PC-3 (cell line): ENCODE data around the gene MMP7. TPM values are rescaled to one million over a fixed set of nuclear protein-coding genes. Genes with fewer than 3 reads are reported as not detected.
A peak's percentile ranks its signal among the peaks of the same experiment; 100 is the strongest.

Source experiments
- ATAC-seq: fragments of 200-7000 bp; cut with Tn5 transposase; 2 replicates; pipeline ENCODE4 v1.9.1; 2020; ENCODE audit warnings: mild to moderate bottlenecking, moderate library complexity
- BruUV-seq: library from RNA; stranded (reverse); fragments of 400-500 nt; replicated peaks from 2 replicates; lab custom pipeline; 2021; lab: Mats Ljungman, UMichigan
- CTCF ChIA-PET: fragments of 300-600 bp; sonication (Branson Sonifier 250); formaldehyde crosslinking; loops from one replicate; lab custom pipeline; 2022; ENCODE audit warnings: antibody characterized with exemption; lab: Charles Lee
- POLR2A ChIA-PET: fragments of 300-600 bp; sonication (Branson Sonifier 250); formaldehyde crosslinking; loops from one replicate; lab custom pipeline; 2022; ENCODE audit warnings: antibody characterized with exemption; ENCODE audit not compliant: unreplicated experiment; lab: Charles Lee
- DNase-seq: peaks from one replicate; pipeline ENCODE4 v3.0.0-alpha.2; 2015
- H2AFZ ChIP-seq: fragments of 300-600 bp; sonication (generic); 2 replicates; pipeline ENCODE4 v1.6.0; 2016; ENCODE audit warnings: antibody characterized with exemption, low read length
- H3F3A ChIP-seq: fragments of 300-600 bp; sonication (generic); one replicate; pipeline ENCODE4 v1.6.0; 2017; ENCODE audit warnings: antibody characterized with exemption, low read length, control low read depth, mild to moderate bottlenecking; ENCODE audit not compliant: unreplicated experiment
- H3K27ac ChIP-seq: fragments of 300-600 bp; sonication (generic); 2 replicates; pipeline ENCODE4 v1.5.1; 2016; ENCODE audit warnings: mild to moderate bottlenecking, low read length
- H3K27me3 ChIP-seq: fragments of 300-600 bp; sonication (generic); 2 replicates; pipeline ENCODE4 v1.6.1; 2016; ENCODE audit warnings: low read length, mixed read lengths
- H3K36me3 ChIP-seq: fragments of 300-600 bp; sonication (generic); 2 replicates; pipeline ENCODE4 v1.6.1; 2016; ENCODE audit warnings: low read depth, mixed run types, low read length, mixed read lengths
- H3K4me1 ChIP-seq: fragments of 300-600 bp; sonication (generic); 2 replicates; pipeline ENCODE4 v1.5.1; 2016; ENCODE audit warnings: low read length; ENCODE audit not compliant: insufficient read depth
- H3K4me2 ChIP-seq: fragments of 300-600 bp; sonication (generic); 2 replicates; pipeline ENCODE4 v1.6.0; 2016; ENCODE audit warnings: low read length
- H3K4me3 ChIP-seq: fragments of 300-600 bp; sonication (generic); 2 replicates; pipeline ENCODE4 v1.5.1; 2016; ENCODE audit warnings: mild to moderate bottlenecking, low read length, mixed read lengths
- H3K79me2 ChIP-seq: fragments of 300-600 bp; sonication (generic); 2 replicates; pipeline ENCODE4 v1.6.1; 2017; ENCODE audit warnings: low read length, mixed read lengths
- H3K9ac ChIP-seq: fragments of 300-600 bp; sonication (generic); 2 replicates; pipeline ENCODE4 v1.6.0; 2016; ENCODE audit warnings: mild to moderate bottlenecking, low read length
- H3K9me2 ChIP-seq: fragments of 300-600 bp; sonication (generic); replicated peaks from 2 replicates; pipeline ENCODE4 v1.6.1; 2016; ENCODE audit warnings: mixed run types, low read length, mixed read lengths
- H3K9me3 ChIP-seq: fragments of 300-600 bp; sonication (generic); 2 replicates; pipeline ENCODE4 v1.6.1; 2016; ENCODE audit warnings: low read length, mixed read lengths
- H4K20me1 ChIP-seq: fragments of 300-600 bp; sonication (generic); 2 replicates; pipeline ENCODE4 v1.6.1; 2016; ENCODE audit warnings: low read length, mixed read lengths
- CTCF ChIP-seq: fragments of 300-600 bp; sonication (generic); conservative IDR thresholded peaks from 2 replicates; pipeline ENCODE4 v1.5.1; 2017; ENCODE audit warnings: antibody characterized with exemption, low read depth, mild to moderate bottlenecking, low read length
- EZH2 ChIP-seq: fragments of 300-600 bp; sonication (generic); IDR thresholded peaks from one replicate; pipeline ENCODE4 v1.6.1; 2017; ENCODE audit warnings: antibody characterized with exemption, mild to moderate bottlenecking, low read length; ENCODE audit not compliant: unreplicated experiment
- EZH2phosphoT487 ChIP-seq: fragments of 300-600 bp; sonication (generic); IDR thresholded peaks from 2 replicates; pipeline ENCODE4 v1.6.1; 2018; ENCODE audit warnings: mild to moderate bottlenecking, antibody characterized with exemption, low read length, borderline replicate concordance
- intact Hi-C: fragments of 100-400 bp; cut with micrococcal nuclease; formaldehyde crosslinking; loops from 2 replicates; pipeline ENCODE4 v1.9.0; 2023
- total RNA-seq: library from RNA; depleted of rRNA; stranded (reverse); fragments of >200 nt; gene quantifications from 2 replicates; pipeline ENCODE4 v1.2.3, GENCODE V29; 2014

Gene MMP7
- total RNA-seq, 1 experiment from 2014 or later: 0.18 TPM

GRCh38 chr11:102499931-102500330, 30.6 kb downstream of the MMP7 start:
- CTCF ChIA-PET: no interaction called here
- TF ChIP-seq CTCF (no peak), EZH2phosphoT487 (no peak), EZH2 (no peak)

GRCh38 chr11:102499151-102499550, 31.4 kb downstream of the MMP7 start:
- Histone ChIP-seq H3K4me3 (no peak overlapping the region), H3K9ac (no peak overlapping the region), H3K79me2 (no peaks in the 10 kb centered on the region), H3K4me1 (peaks cover 14% of the 10 kb centered on the region), H3K9me3 (no peaks in the 10 kb centered on the region), H3K4me2 (no peak overlapping the region), H2AFZ (no peak overlapping the region), H3K36me3 (no peaks in the 10 kb centered on the region), H3K27me3 (no peaks in the 10 kb centered on the region), H4K20me1 (no peaks in the 10 kb centered on the region), H3K9me2 (no peaks in the 10 kb centered on the region), H3F3A (peaks cover 3% of the 10 kb centered on the region), H3K27ac (no peak overlapping the region)
- ATAC-seq (no peak), DNase-seq (no peak)
- TF ChIP-seq EZH2phosphoT487 (no peak), CTCF (no peak), EZH2 (no peak)
- BruUV-seq: no TSS peak
- intact Hi-C loops: loop anchor here (5.0 kb wide), 2 partner anchors 98 to 647 kb away; no protein-coding TSS in a partner anchor
- ChIA-PET CTCF (no interaction called here), POLR2A (no interaction called here)

More at GRCh38 chr11:102499931-102500330, 30.6 kb downstream of the MMP7 start:
- Histone ChIP-seq H3K4me1 (peaks cover 8% of the 10 kb centered on the region), H3K27me3 (no peaks in the 10 kb centered on the region), H2AFZ (no peak overlapping the region), H3K9me2 (no peaks in the 10 kb centered on the region), H3K4me2 (no peak overlapping the region), H3F3A (no peaks in the 10 kb centered on the region), H3K36me3 (no peaks in the 10 kb centered on the region), H3K79me2 (no peaks in the 10 kb centered on the region), H3K9me3 (no peaks in the 10 kb centered on the region), H3K4me3 (no peak overlapping the region), H4K20me1 (no peaks in the 10 kb centered on the region), H3K9ac (no peak overlapping the region), H3K27ac (no peak overlapping the region)
- POLR2A ChIA-PET: no interaction called here
- no peak for DNase-seq
- no peak for ATAC-seq
- no TSS peak for BruUV-seq
- intact Hi-C loops: loop anchor here (5.0 kb wide), 2 partner anchors 97 to 648 kb away; no protein-coding TSS in a partner anchor

GRCh38 chr11:102497061-102497460, 33.5 kb downstream of the MMP7 start:
- CTCF ChIA-PET: no interaction called here
- Histone ChIP-seq H3F3A (peaks cover 3% of the 10 kb centered on the region), H4K20me1 (no peaks in the 10 kb centered on the region), H3K4me3 (no peak overlapping the region), H3K4me2 (no peak overlapping the region), H3K4me1 (peaks cover 21% of the 10 kb centered on the region), H2AFZ (no peak overlapping the region), H3K9me3 (no peaks in the 10 kb centered on the region), H3K36me3 (no peaks in the 10 kb centered on the region), H3K9ac (no peak overlapping the region), H3K27me3 (no peaks in the 10 kb centered on the region), H3K79me2 (no peaks in the 10 kb centered on the region), H3K27ac (no peak overlapping the region), H3K9me2 (no peaks in the 10 kb centered on the region)
- no TSS peak for BruUV-seq
- TF ChIP-seq EZH2: no peak
- TF ChIP-seq CTCF: no peak
- TF ChIP-seq EZH2phosphoT487: no peak
- intact Hi-C loops: loop anchor here (5.0 kb wide), 2 partner anchors 100 to 645 kb away; no protein-coding TSS in a partner anchor
- ATAC-seq (no peak), DNase-seq (peak; percentile 35)
- POLR2A ChIA-PET: no interaction called here
